ENCODE data around the gene JOSD1. TPM values are rescaled to one million over a fixed set of nuclear protein-coding genes. Genes with fewer than 3 reads are reported as not detected.

The JOSD1 gene
- total RNA-seq, 1 donor from 2014 or later: 59.6 TPM

GRCh38 chr22:38675833-38676232 is 24.9 kb downstream of the JOSD1 start:
- TF ChIP-seq, protein P1, sequence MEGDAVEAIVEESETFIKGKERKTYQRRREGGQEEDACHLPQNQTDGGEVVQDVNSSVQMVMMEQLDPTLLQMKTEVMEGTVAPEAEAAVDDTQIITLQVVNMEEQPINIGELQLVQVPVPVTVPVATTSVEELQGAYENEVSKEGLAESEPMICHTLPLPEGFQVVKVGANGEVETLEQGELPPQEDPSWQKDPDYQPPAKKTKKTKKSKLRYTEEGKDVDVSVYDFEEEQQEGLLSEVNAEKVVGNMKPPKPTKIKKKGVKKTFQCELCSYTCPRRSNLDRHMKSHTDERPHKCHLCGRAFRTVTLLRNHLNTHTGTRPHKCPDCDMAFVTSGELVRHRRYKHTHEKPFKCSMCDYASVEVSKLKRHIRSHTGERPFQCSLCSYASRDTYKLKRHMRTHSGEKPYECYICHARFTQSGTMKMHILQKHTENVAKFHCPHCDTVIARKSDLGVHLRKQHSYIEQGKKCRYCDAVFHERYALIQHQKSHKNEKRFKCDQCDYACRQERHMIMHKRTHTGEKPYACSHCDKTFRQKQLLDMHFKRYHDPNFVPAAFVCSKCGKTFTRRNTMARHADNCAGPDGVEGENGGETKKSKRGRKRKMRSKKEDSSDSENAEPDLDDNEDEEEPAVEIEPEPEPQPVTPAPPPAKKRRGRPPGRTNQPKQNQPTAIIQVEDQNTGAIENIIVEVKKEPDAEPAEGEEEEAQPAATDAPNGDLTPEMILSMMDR (IDR thresholded peaks at IDR 0.05; ENCODE audit: unreplicated experiment): no peak

DNA sequence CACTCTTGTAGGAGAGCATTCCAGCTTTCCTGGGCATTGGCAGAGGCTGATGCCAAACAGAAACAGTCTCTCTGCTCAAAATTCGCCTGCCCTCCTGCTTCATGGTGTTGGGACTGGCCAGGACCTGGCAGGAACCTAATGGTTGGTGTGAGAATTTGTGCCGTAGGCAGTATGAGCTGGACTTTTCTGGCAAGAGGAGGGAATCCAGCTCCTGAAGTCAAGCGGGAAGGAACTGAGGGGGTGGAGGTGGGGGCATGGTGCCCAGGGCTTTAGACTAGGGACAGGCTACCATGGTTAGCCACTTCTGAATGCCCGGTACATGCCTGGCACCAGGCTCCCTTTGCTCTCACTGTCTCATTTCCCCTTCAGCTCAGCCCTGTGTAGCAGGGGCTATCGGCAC is 25.9 kb downstream of the JOSD1 start:
- Mint-ChIP-seq H3K27ac (no peak overlapping the region), H3K27me3 (ENCODE audit: low read depth) (no peaks in the 10 kb centered on the region), H3K4me1 (no peaks in the 10 kb centered on the region), H3K9me3 (peaks cover 3% of the 10 kb centered on the region), H3K36me3 (peaks cover 35% of the 10 kb centered on the region), H3K4me3 (no peak overlapping the region)
- TF ChIP-seq, protein P1 (IDR thresholded peaks at IDR 0.05; ENCODE audit: unreplicated experiment): no peak
- no peak for DNase-seq (ENCODE audit: low spot score in 2 of 2, unreplicated experiment in 2 of 2)

More at GRCh38 chr22:38675833-38676232, 24.9 kb downstream of the JOSD1 start:
- no peak for DNase-seq (ENCODE audit: low spot score in 2 of 2, unreplicated experiment in 2 of 2)
- no peak overlapping the region for H3K4me3 Mint-ChIP-seq
- no peak overlapping the region for H3K27ac Mint-ChIP-seq
- no peaks in the 10 kb centered on the region for H3K27me3 Mint-ChIP-seq (ENCODE audit: low read depth)
- peaks cover 3% of the 10 kb centered on the region for H3K9me3 Mint-ChIP-seq
- H3K36me3 Mint-ChIP-seq: peaks cover 32% of the 10 kb centered on the region
- no peaks in the 10 kb centered on the region for H3K4me1 Mint-ChIP-seq

DNA sequence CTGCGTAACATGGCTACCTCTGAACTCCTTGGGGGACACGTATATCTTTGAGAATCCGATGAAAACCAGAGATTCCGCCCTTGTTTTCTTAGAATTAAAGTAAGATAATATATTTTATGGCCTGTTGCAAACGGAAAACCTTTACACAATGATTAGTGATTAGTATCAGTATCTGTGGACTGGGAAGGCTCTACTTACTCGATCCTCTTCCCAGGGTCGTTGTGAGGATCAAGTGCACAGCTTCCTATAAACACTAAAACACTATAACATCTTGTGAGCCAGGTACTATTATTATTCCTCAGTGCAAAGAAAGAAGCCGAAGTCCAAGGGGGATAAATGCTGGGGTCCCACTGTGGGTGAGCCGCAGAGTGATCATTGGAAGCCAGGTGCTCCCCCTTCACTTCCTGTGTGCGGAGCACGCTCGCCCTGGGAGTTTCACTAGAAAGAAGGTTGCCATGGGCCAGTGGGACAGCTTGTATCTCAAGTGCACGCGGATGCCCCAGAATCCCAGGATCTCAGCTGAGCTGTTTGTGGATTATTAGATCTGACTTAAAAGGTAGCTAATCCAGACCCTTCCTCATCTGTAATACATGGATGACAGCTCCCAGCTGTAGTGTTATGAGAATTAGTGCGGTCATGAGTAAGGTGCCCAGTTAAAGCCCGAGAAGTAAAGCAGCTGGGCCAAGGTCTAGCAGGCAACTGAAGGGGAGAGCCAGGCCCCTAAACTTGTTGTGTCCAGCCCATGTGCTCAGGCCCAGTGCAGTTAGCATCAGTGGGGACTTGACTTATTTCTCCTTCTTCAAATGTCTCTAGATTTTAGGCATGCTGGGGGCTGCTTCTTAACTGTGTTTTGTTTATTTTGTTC is 43.5 kb downstream of the JOSD1 start:
- peak overlapping the region; percentile 96 for H3K4me3 Mint-ChIP-seq
- TF ChIP-seq, protein P1 (IDR thresholded peaks at IDR 0.05; ENCODE audit: unreplicated experiment): no peak
- peaks cover 7% of the 10 kb centered on the region for H3K36me3 Mint-ChIP-seq
- no peak for DNase-seq (ENCODE audit: low spot score in 2 of 2, unreplicated experiment in 2 of 2)
- H3K4me1 Mint-ChIP-seq: peaks cover 12% of the 10 kb centered on the region
- H3K9me3 Mint-ChIP-seq: peaks cover 4% of the 10 kb centered on the region
- H3K27me3 Mint-ChIP-seq (ENCODE audit: low read depth): no peaks in the 10 kb centered on the region
- H3K27ac Mint-ChIP-seq: peak overlapping the region; percentile 99

DNA sequence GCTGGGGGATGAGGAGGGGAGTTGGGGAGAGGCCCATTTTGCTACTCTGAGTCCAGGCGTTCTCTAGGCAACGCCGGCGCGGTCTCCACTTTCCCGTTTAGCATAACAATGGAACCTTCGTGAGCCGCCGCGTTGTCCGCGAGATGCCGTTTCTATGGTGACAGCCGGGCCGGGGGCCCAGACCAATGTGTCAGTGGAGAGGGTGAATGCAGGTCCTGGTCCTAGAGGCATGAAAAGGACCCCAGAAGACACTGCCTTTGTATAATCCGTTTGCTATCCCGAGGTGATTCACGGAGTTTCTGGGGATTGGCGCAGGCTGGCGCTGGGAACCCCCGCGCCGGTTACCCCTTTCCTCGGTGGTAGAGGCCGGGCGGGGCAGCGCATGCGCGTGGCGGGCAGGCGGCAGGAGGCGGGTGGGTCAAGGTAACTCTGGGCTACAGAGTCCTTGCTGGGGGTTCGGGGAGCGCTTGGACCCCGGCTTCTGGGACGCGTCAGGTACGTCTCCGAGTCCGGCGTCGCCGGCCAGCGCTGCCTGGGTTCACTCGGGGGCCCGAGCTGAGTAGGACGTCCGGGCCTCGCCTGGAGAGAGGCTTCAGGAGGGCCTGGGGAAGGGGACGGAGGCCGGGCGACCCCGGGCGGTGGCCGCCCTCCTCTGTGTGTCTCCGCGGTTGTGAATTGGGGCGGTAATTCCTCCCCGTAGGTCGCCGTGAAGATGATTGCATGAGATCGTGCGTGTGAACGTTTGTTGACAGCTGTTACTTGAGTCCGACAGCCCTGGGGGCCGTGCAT is 44.3 kb downstream of the JOSD1 start, which contains the start of the genes CBY1 and FAM227A:
Gene CBY1, plus strand, starts transcription at position 383 of the 789 bp plus-strand sequence. CDS start 11,417 bp downstream, outside the sequence.
Gene FAM227A, minus strand, starts transcription at position 137 of the 789 bp plus-strand sequence. CDS start 6,224 bp downstream, outside the sequence.
- TF ChIP-seq, protein P1 (IDR thresholded peaks at IDR 0.05; ENCODE audit: unreplicated experiment): no peak
- peaks cover 4% of the 10 kb centered on the region for H3K9me3 Mint-ChIP-seq
- peaks cover 4% of the 10 kb centered on the region for H3K36me3 Mint-ChIP-seq
- H3K27ac Mint-ChIP-seq: peak within 1 kb of the TSS; percentile 99
- H3K4me1 Mint-ChIP-seq: peaks cover 12% of the 10 kb centered on the region
- H3K27me3 Mint-ChIP-seq (ENCODE audit: low read depth): no peaks in the 10 kb centered on the region
- DNase-seq (ENCODE audit: low spot score in 2 of 2, unreplicated experiment in 2 of 2): peak; percentile 76 to 93
- peak within 1 kb of the TSS; percentile 96 for H3K4me3 Mint-ChIP-seq

- TF ChIP-seq, protein P1 (IDR thresholded peaks at IDR 0.05; ENCODE audit: unreplicated experiment): no peak
- Mint-ChIP-seq H3K27me3 (ENCODE audit: low read depth) (no peaks in the 10 kb centered on the region), H3K36me3 (peaks cover 4% of the 10 kb centered on the region), H3K9me3 (peaks cover 4% of the 10 kb centered on the region), H3K4me1 (peaks cover 12% of the 10 kb centered on the region), H3K27ac (peak overlapping the region; percentile 99), H3K4me3 (peak overlapping the region; percentile 96)
- DNase-seq (ENCODE audit: low spot score in 2 of 2, unreplicated experiment in 2 of 2): no peak
Measured at GRCh38 chr22:38655519-38656255, 45.1 kb downstream of the JOSD1 start.

Measured in mesothelial cell of epicardium (in vitro differentiated cells).